GM12878 (cell line): Measurements from ENCODE around the gene ZNF165. TPM values are rescaled to one million over a fixed set of nuclear protein-coding genes. Genes with fewer than 3 reads are reported as not detected.

Source experiments
- ATF2 ChIP-seq: IDR thresholded peaks from 2 replicates; pipeline ENCODE4 v1.6.1; 2012; ENCODE audit warnings: low read length, inconsistent platforms
- BACH1 ChIP-seq: fragments of 450-650 bp; IDR thresholded peaks from 2 replicates; pipeline ENCODE4 v1.6.1; 2017; ENCODE audit warnings: mild to moderate bottlenecking, borderline replicate concordance
- BMI1 ChIP-seq: fragments of 450-650 bp; IDR thresholded peaks from 2 replicates; pipeline ENCODE4 v1.6.1; 2016; ENCODE audit warnings: mild to moderate bottlenecking, moderate library complexity, borderline replicate concordance
- E2F8 ChIP-seq: fragments of 450-650 bp; IDR thresholded peaks from 2 replicates; pipeline ENCODE4 v1.6.1; 2018; ENCODE audit warnings: mild to moderate bottlenecking, low read depth, moderate library complexity; ENCODE audit not compliant: partially characterized antibody
- FOS ChIP-seq: IDR thresholded peaks from 3 replicates; pipeline ENCODE4 v1.6.1; 2011; ENCODE audit warnings: borderline replicate concordance; ENCODE audit not compliant: insufficient read length; ENCODE audit errors: extremely low read depth
- IKZF2 ChIP-seq, 2 experiments: fragments of 450-650 bp; IDR thresholded peaks; 2 replicates each; pipeline ENCODE4 v1.6.1; 2017; ENCODE audit warnings: mild to moderate bottlenecking in 2 of 2, moderate library complexity in 2 of 2
- KAT2A ChIP-seq: conservative IDR thresholded peaks from 2 replicates; pipeline ENCODE4 v1.6.1; 2011; ENCODE audit warnings: low read depth, low read length; ENCODE audit not compliant: control insufficient read depth
- NKRF ChIP-seq: fragments of 450-650 bp; conservative IDR thresholded peaks from 2 replicates; pipeline ENCODE4 v1.6.1; 2017; ENCODE audit warnings: mild to moderate bottlenecking, moderate library complexity
- NR2C1 ChIP-seq: fragments of 450-650 bp; IDR thresholded peaks from 2 replicates; pipeline ENCODE4 v1.6.1; 2017; ENCODE audit warnings: antibody characterized with exemption, mild to moderate bottlenecking, moderate library complexity
- PKNOX1 ChIP-seq: fragments of 450-650 bp; IDR thresholded peaks from 2 replicates; pipeline ENCODE4 v1.6.1; 2016; ENCODE audit warnings: mild to moderate bottlenecking
- SP1 ChIP-seq: IDR thresholded peaks from one replicate; pipeline ENCODE4 v1.6.1; 2011; ENCODE audit warnings: low read depth, low read length
- SREBF1 ChIP-seq: IDR thresholded peaks from 2 replicates; pipeline ENCODE4 v1.6.1; 2012; ENCODE audit warnings: mild to moderate bottlenecking, low read length
- STAT3 ChIP-seq: IDR thresholded peaks from 2 replicates; pipeline ENCODE4 v1.6.1; 2011; ENCODE audit warnings: low read depth, low read length, improper control_type of control experiment
- SUZ12 ChIP-seq: fragments of 200-600 bp; sonication (generic); IDR thresholded peaks from one replicate; pipeline ENCODE4 v1.6.1; 2018; ENCODE audit warnings: antibody characterized with exemption, mild to moderate bottlenecking; ENCODE audit not compliant: unreplicated experiment
- ZBTB40 ChIP-seq: fragments of 450-650 bp; IDR thresholded peaks from 2 replicates; pipeline ENCODE4 v1.6.1; 2016; ENCODE audit warnings: mild to moderate bottlenecking, moderate library complexity, borderline replicate concordance
- ZNF24 ChIP-seq: fragments of 450-650 bp; IDR thresholded peaks from 2 replicates; pipeline ENCODE4 v1.6.1; 2017; ENCODE audit warnings: antibody characterized with exemption, mild to moderate bottlenecking
- ZNF274 ChIP-seq: IDR thresholded peaks from one replicate; pipeline ENCODE4 v1.8.0; 2011; ENCODE audit not compliant: insufficient read length, insufficient read depth
- ZNF622 ChIP-seq: fragments of 450-650 bp; IDR thresholded peaks from 2 replicates; pipeline ENCODE4 v1.6.1; 2017; ENCODE audit warnings: mild to moderate bottlenecking, inconsistent platforms
- ZZZ3 ChIP-seq: IDR thresholded peaks from 2 replicates; pipeline ENCODE4 v1.6.1; 2011; ENCODE audit warnings: low read depth; ENCODE audit not compliant: control insufficient read depth, insufficient read length
- polyA plus RNA-seq, 11 experiments: library from polyadenylated mRNA; depleted of rRNA in 4 of 11; unstranded in 6 of 11; stranded (reverse) in 5 of 11; fragments of >200 nt; fragmentation: Nextera tagmentation in 4 of 11; fragmentation: Illumina TruSeq in 1 of 11; extraction: Ambion mirVana in 4 of 11; extraction: Trizol in 1 of 11; gene quantifications; 1 replicate in 1 of 11; 2 replicates in 10 of 11; pipeline versions ENCODE4 v1.2.1 to v1.2.3, GENCODE V29; 2011 to 2016; ENCODE audit warnings: inconsistent platforms in 2 of 11, missing spikeins in 2 of 11, low read depth in 1 of 11
- total RNA-seq, 4 experiments: library from RNA; depleted of rRNA in 3 of 4; stranded (reverse); fragments of >200 nt in 3 of 4; fragmentation: Illumina TruSeq in 1 of 4; extraction: Trizol in 1 of 4; gene quantifications; 2 replicates each; pipeline versions ENCODE4 v1.2.1 to v1.2.3, GENCODE V29; 2013 to 2021

The ZNF165 gene
- total and polyA plus RNA-seq, 10 of the 15 experiments (the other 5 are each of a cell fraction or from before 2014, with no cell fraction given): 1.1 to 5.0 (median 2.9) TPM

GRCh38 chr6:28137505-28137981, 57.2 kb downstream of the ZNF165 start (continued):
- TF ChIP-seq ZBTB40: no peak
- peak; percentile 36; the same call in 1 of the 2 replicates for TF ChIP-seq ATF2
- TF ChIP-seq NR2C1: no peak
- no peak for TF ChIP-seq E2F8
- TF ChIP-seq STAT3: no peak; the same call in 1 of the 2 replicates
- no peak for TF ChIP-seq ZZZ3
- no peak for TF ChIP-seq FOS
- TF ChIP-seq ZNF24: no peak
- TF ChIP-seq IKZF2 (IDR thresholded peaks at IDR 0.05): peak; percentile 75
- no peak for TF ChIP-seq KAT2A
- no peak for TF ChIP-seq ZNF622
- no peak for TF ChIP-seq ZNF274
- no peak for TF ChIP-seq BMI1
- TF ChIP-seq BACH1: peak; percentile 61
- TF ChIP-seq SREBF1: no peak
- no peak for TF ChIP-seq SP1
- TF ChIP-seq NKRF: no peak
- TF ChIP-seq SUZ12: no peak
- TF ChIP-seq PKNOX1: peak; percentile 96
